ENCODE measurements around the gene BMPR1A.

BMPR1A gene

DNA sequence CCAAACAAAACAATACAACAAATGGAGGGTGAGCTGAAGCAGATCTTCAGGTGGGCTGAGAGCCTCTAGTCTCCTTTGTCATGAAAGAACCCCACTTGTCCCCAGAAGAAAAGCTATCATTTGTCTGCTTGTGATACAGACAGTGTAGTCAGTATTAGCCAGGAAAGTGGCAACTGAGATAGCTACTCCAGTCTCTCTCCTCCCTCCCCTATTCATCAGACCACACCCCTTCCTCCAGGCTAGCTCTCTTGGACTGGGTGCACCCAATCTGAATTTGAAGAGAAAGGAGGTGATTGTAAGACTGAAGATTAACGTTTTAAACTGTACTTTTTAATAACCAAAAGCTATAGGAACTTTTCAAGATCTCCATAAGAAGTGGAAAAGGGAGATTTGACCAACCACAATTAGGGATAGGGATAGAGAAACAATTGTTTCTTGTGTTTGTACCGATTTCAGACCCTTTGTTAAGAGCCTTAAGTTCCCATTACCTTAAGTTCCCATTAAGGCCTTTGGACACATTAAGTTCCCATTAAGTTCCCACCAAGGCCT is 14.1 kb downstream of the BMPR1A start:
- Mint-ChIP-seq H3K36me3 (ENCODE audit: low read depth) (no peaks in the 10 kb centered on the region), H3K9me3 (no peaks in the 10 kb centered on the region), H3K4me3 (no peak overlapping the region), H3K4me1 (ENCODE audit: low read depth) (no peaks in the 10 kb centered on the region), H3K27ac (no peak overlapping the region), H3K27me3 (peaks cover 3% of the 10 kb centered on the region)

DNA sequence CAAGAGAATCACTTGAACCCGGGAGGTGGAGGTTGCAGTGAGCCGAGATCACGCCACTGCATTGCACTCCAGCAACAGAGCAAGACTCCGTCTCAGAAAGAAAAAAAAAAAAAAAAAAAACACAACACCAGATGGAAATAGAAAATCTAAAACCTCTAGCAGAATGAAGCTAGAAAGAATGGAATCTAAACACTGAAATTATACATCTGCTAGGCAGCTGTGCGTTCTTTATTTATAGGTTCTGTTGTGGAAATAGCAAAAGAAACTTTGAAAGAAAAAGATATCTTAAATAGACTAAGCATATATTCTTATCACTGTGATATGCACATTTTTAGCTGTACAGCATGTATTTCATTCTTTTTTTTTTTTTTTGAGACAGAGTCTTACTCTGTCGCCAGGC is 17.1 kb downstream of the BMPR1A start:
- no peaks in the 10 kb centered on the region for H3K4me1 Mint-ChIP-seq (ENCODE audit: low read depth)

DNA sequence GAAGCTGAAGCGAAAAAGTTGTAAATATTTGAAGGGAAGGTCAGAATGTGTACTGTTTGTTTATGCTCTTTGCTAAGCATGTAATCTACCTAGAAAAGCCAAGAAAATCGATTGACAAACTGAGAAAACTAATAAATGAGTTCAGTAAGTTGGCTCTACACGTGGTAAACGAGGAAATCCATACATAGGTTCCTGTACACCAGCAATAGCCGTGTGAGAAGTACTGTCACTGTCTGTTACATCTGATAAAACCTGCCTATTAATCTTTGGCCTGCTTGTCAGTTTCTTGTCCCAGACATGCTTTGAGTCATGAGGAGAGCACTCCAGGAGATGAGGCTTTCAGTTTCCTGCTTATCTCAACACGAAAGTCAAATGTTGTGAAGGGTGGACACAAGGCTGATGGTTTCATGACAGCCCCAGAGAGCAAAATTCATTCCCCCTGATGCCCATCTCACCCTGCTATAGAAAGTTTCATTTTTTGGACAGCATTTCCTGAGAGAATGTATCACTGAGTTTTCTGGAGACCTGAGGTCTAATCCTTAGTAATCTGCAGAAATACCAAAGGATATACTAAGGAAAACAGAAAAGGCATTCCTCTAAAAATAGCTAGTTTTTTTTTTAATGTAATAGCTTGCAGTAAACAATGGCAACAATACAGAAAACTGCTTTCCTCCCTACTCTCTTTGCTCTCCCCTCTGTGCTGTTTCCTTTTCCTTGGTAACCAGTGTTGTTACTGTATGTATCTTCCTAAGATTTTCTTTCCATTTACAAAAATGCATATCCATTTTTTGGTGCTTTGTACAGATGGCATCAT is 18.8 kb downstream of the BMPR1A start:
- Mint-ChIP-seq H3K9me3 (no peaks in the 10 kb centered on the region), H3K4me3 (no peak overlapping the region), H3K27ac (no peak overlapping the region), H3K36me3 (ENCODE audit: low read depth) (no peaks in the 10 kb centered on the region), H3K27me3 (no peaks in the 10 kb centered on the region), H3K4me1 (ENCODE audit: low read depth) (no peaks in the 10 kb centered on the region)

More for the DNA sequence above, 17.1 kb downstream of the BMPR1A start:
- Mint-ChIP-seq H3K27me3 (no peaks in the 10 kb centered on the region), H3K4me3 (no peak overlapping the region), H3K9me3 (no peaks in the 10 kb centered on the region), H3K27ac (no peak overlapping the region), H3K36me3 (ENCODE audit: low read depth) (no peaks in the 10 kb centered on the region)

DNA sequence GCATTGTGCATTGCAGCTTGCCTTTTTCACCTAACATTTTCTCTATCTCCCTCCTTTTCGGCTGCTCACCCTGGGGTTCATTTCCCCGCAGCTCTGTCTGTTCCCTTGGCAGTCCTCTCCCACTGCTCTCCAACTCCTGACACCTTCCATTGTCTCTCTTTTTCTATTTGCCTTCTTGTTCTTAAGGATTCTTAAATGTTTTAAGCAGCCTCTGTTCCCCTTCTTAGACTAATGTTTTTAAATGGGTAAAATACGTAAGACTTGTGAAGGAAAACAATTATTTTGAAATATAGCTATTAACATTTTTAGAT is 19.4 kb downstream of the BMPR1A start:
- Mint-ChIP-seq H3K9me3 (no peaks in the 10 kb centered on the region), H3K4me3 (no peak overlapping the region), H3K36me3 (ENCODE audit: low read depth) (no peaks in the 10 kb centered on the region), H3K27me3 (no peaks in the 10 kb centered on the region), H3K4me1 (ENCODE audit: low read depth) (no peaks in the 10 kb centered on the region), H3K27ac (no peak overlapping the region)

DNA sequence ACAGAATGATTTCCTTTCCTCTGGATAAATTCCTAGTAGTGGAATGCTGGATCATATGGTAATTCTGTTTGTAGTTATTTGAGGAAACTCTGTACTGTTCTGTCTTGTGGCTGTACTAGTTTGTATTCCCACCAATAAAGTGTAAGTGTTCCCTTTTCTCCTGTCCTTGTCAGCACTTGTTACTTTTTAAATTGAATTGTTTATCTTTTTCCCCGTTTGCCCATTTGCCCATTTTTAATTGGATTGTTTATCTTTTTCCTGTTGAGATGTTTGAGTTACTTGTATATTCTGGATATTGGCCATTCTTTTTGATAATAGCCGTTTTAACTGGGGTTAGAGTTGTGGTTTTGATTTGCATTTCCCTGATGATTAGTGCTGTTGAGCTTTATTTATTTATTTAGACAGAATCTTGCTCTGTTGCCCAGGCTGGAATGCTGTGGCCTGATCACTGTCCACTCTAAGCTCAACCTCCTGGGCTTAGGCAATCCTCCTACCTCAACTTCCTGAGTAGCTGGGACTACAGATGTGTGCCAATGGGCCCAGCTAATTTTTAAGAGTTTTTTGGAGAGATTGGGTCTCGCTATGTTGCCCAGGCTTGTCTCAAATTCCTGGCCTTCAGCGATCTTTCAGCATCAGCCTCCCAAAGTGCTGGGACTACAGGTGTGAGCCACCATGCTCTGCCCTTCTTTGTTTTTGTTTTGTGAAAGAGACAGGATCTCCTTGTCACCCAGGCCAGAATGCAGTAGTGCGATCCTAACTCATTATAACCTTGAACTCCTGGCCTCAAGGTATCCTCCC is 23.0 kb downstream of the BMPR1A start:
- Mint-ChIP-seq H3K27ac (no peak overlapping the region), H3K27me3 (peaks cover 6% of the 10 kb centered on the region), H3K4me3 (no peak overlapping the region), H3K4me1 (ENCODE audit: low read depth) (peaks cover 5% of the 10 kb centered on the region), H3K36me3 (ENCODE audit: low read depth) (peaks cover 7% of the 10 kb centered on the region), H3K9me3 (peaks cover 13% of the 10 kb centered on the region)

DNA sequence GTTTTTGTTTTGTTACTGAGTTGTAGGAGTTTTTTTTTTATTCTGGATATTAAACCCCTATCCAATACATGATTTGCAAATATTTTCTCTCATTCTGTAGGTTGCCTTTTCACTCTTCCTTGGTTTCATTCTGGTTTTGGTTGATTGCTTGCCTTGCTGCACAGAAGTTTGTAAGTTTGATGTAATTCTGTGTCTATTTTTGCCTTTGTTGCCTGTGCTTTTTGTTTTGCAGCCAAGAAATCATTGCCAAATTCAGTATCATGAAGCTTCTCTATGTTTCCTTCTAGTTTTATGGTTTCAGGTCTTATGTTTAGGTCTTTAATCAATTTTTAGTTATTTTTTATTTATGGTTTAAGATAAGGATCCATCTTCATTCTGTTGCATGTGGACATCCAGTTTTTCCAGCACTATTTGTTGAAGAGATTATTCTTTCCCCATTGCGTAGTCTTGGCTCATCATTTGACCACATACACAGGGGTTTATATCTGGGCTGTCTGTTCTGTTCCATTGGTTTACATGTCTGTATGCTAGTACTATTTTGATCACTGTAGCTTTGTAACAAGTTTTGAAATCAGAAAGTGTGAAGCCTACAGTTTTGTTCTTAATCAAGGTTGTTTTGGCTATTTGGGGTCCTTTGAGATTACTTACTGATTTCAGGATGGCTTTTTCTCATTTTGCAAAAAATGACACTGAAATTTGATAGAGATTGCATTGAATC is 26.4 kb downstream of the BMPR1A start:
- peaks cover 11% of the 10 kb centered on the region for H3K27me3 Mint-ChIP-seq
- H3K4me3 Mint-ChIP-seq = no peak overlapping the region
- H3K27ac Mint-ChIP-seq = no peak overlapping the region
- peaks cover 19% of the 10 kb centered on the region for H3K9me3 Mint-ChIP-seq
- H3K36me3 Mint-ChIP-seq (ENCODE audit: low read depth) = peaks cover 17% of the 10 kb centered on the region
- H3K4me1 Mint-ChIP-seq (ENCODE audit: low read depth) = peaks cover 5% of the 10 kb centered on the region

DNA sequence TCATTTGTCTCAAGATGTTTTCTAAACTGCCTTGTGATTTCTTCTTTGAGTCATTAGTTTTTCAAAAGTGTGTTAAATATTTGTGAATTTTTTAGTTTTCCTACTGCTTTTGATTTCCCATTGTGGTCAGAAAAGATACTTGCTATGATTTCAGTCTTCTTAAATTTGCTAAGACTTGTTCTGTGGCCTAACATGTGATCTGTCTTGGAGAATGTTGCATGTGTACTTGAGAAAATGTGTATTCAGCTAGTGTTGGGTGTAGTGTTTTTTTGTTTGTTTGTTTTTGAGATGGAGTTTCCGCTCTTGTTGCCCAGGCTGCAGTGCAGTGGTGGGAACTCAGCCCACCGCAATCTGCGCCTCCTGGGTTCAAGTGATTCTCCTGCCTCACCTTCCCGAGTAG is 28.6 kb downstream of the BMPR1A start:
- Mint-ChIP-seq H3K4me3 (no peak overlapping the region), H3K27ac (no peak overlapping the region), H3K27me3 (peaks cover 15% of the 10 kb centered on the region), H3K9me3 (peaks cover 19% of the 10 kb centered on the region), H3K4me1 (ENCODE audit: low read depth) (peaks cover 5% of the 10 kb centered on the region), H3K36me3 (ENCODE audit: low read depth) (peaks cover 19% of the 10 kb centered on the region)

DNA sequence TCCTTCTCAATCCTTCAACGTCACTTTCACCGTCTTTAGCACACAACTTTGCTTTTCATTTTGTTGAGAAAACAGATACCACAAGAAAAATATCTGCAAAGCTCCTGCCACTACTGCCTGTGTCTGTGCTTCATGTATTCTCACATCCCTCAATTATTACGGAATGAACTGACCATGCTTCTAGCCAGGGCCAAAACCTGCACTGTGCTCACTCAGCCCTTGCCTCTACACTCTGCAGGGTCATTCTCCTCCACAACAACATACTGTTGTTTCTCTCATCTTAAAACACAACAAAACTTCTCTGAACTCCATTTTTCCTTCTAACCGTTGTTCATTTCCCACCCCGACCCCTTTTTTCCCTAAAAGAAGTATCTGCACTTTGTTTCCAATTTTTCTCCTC is 29.5 kb downstream of the BMPR1A start:
- H3K36me3 Mint-ChIP-seq (ENCODE audit: low read depth) = peaks cover 23% of the 10 kb centered on the region
- peaks cover 15% of the 10 kb centered on the region for H3K27me3 Mint-ChIP-seq
- peaks cover 18% of the 10 kb centered on the region for H3K9me3 Mint-ChIP-seq
- no peak overlapping the region for H3K4me3 Mint-ChIP-seq
- no peak overlapping the region for H3K27ac Mint-ChIP-seq
- peaks cover 5% of the 10 kb centered on the region for H3K4me1 Mint-ChIP-seq (ENCODE audit: low read depth)

DNA sequence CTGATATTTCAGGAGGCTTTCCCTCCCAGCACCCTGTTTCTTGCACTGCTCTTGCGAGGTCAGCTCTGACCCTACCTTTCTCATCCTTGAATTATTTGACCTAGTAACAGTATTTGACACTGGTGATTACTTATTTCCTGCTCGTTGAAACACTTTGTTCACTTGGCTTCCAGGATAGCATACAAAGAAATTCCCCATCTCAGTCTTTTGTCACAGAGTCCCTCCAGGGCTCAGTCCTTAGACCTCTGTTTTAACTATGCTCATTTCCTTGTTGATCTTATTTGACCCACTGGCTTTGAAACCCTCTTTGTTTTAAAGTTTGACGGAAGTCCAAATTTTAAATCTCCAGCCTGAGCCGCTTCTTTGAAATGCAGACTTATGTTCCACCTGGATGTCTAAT is 29.9 kb downstream of the BMPR1A start:
- Mint-ChIP-seq H3K27ac (no peak overlapping the region), H3K9me3 (peaks cover 14% of the 10 kb centered on the region), H3K4me1 (ENCODE audit: low read depth) (peaks cover 5% of the 10 kb centered on the region), H3K4me3 (no peak overlapping the region), H3K36me3 (ENCODE audit: low read depth) (peaks cover 23% of the 10 kb centered on the region), H3K27me3 (peaks cover 15% of the 10 kb centered on the region)

DNA sequence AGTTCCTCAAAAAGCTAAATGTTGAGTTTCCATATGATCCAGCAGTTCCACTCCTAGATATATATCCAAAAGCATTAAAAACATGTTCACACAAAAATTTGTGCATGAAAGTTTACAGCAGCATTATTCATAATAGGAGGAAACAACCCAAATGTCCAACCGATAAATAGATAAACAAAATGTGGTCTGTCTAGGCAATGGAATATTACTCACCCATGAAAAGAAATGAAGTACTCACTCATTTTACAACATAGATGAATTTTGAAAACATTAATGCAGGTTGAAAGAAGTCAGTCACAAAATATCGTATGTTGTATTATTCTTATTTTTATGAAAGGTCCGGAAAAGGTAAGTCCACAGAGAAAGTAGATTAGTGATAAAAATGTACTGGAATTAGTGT is 34.0 kb downstream of the BMPR1A start:
- H3K4me3 Mint-ChIP-seq = no peak overlapping the region
- H3K36me3 Mint-ChIP-seq (ENCODE audit: low read depth) = peaks cover 11% of the 10 kb centered on the region
- H3K9me3 Mint-ChIP-seq = peaks cover 6% of the 10 kb centered on the region
- no peaks in the 10 kb centered on the region for H3K4me1 Mint-ChIP-seq (ENCODE audit: low read depth)
- H3K27ac Mint-ChIP-seq = no peak overlapping the region
- peaks cover 3% of the 10 kb centered on the region for H3K27me3 Mint-ChIP-seq

DNA sequence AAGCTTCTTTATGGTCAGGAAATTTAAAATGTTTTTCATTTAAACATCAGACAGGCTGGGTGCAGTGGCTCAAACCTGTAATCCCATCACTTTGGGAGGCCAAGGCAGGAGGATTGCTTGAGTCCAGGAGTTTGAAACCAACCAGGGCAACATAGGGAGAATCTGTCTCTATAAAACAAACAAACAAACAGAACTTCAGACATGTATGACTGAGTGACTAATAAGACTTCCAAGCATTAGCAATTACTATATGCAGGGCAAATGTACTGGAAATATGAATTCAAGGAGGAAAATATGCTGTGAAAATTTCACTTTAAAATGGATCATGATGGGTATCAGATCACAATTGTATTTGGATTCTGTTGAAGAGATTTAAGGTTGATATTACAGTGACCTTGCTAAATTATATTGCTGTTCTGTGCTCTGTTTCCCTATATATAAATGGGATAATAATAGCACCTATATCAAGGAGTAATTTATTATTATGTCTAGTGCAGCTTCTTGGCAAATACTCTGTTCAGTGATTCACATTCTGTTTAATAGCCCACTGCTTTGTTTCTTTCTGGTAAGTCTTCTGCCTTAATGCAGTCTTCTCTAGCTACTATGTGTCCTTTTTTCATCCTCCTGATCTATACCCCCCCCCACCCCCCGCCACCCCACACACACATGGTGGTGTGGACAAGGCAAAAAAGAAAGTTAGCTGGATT is 36.2 kb downstream of the BMPR1A start:
- Mint-ChIP-seq H3K27me3 (peaks cover 5% of the 10 kb centered on the region), H3K36me3 (ENCODE audit: low read depth) (peaks cover 8% of the 10 kb centered on the region), H3K27ac (no peak overlapping the region), H3K4me3 (no peak overlapping the region), H3K4me1 (ENCODE audit: low read depth) (peaks cover 2% of the 10 kb centered on the region), H3K9me3 (peaks cover 3% of the 10 kb centered on the region)

DNA sequence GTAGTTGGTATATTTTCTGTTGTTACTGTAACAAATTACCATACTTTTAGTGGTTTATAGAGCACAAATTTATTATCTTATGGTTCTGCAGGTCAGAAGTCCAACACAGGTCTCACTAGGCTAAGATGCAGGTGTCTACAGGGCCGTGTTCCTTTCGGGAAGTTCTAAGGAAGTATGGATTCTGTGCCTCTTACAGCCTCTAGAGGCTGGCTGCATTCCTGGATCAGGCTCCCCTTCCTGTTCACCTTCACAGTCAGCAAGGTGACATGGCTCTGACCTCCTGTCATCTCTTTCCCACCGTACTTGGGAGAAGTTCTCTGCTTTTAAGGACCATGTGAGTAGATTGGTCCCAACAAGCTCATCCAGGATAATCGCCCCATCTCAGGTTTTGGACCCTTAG is 37.3 kb downstream of the BMPR1A start:
- no peak overlapping the region for H3K27ac Mint-ChIP-seq
- H3K9me3 Mint-ChIP-seq = no peaks in the 10 kb centered on the region
- peaks cover 8% of the 10 kb centered on the region for H3K4me1 Mint-ChIP-seq (ENCODE audit: low read depth)
- H3K27me3 Mint-ChIP-seq = peaks cover 6% of the 10 kb centered on the region
- peaks cover 4% of the 10 kb centered on the region for H3K36me3 Mint-ChIP-seq (ENCODE audit: low read depth)
- H3K4me3 Mint-ChIP-seq = no peak overlapping the region

DNA sequence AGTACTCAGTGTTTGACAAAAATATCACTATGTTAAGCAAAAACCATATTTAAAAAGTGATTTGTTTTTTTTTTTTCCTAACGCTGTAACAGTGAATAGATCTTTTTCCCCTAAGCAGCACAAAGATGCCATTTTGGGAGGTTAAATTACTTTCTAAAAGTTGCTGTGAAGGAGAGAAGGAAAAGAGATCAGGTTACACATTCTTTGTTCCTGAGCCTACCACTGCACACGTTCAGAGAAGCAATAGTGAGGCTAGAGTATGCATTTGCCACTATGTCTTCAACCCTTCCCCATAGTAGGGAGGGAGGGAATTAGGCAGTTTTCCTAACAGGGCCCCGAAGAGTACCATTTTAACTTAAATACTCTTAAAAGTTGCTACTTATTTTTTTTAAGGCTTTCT is 38.9 kb downstream of the BMPR1A start:
- H3K4me1 Mint-ChIP-seq (ENCODE audit: low read depth) = peaks cover 19% of the 10 kb centered on the region
- peaks cover 3% of the 10 kb centered on the region for H3K36me3 Mint-ChIP-seq (ENCODE audit: low read depth)
- H3K27me3 Mint-ChIP-seq = peaks cover 3% of the 10 kb centered on the region
- H3K9me3 Mint-ChIP-seq = no peaks in the 10 kb centered on the region
- H3K27ac Mint-ChIP-seq = no peak overlapping the region
- H3K4me3 Mint-ChIP-seq = no peak overlapping the region

DNA sequence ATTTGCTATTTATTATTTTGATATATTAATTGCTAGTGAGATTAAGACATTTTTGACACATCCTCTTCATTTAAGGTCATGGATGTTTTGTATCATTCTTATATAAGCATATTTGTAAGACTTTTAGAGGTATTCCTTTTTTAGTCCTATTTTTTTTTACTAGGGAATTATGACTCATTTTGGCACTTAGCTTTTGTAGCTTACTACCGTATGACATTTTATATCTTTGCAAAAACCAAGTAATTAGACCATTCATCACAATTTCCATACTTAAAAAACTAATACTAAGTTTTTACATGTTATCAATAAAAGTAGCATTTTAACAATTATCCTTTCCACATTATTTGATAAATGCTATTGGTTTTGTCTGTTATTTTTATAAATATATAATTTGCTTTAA is 41.6 kb downstream of the BMPR1A start:
- peaks cover 19% of the 10 kb centered on the region for H3K4me1 Mint-ChIP-seq (ENCODE audit: low read depth)
- H3K36me3 Mint-ChIP-seq (ENCODE audit: low read depth) = no peaks in the 10 kb centered on the region
- peaks cover 3% of the 10 kb centered on the region for H3K27me3 Mint-ChIP-seq
- no peaks in the 10 kb centered on the region for H3K9me3 Mint-ChIP-seq
- no peak overlapping the region for H3K4me3 Mint-ChIP-seq
- no peak overlapping the region for H3K27ac Mint-ChIP-seq

Measured in stimulated activated naive CD8-positive, alpha-beta T cell treated with anti-CD3 and anti-CD28 coated beads, Interleukin-15, Interleukin-2, amounts not matched to agents 100 ng/mL and 50 ng/mL, for 24 hours (primary cell).